Measurements from ENCODE around the gene CST1.
"Not testable (repeated sequence)": the region's sequence is repeated elsewhere in the genome, so short reads cannot be mapped to it uniquely, and the experiment has no call there.

GRCh38 chr20:23756792-23757191 lies 6.1 kb upstream of the CST1 start:
- TF ChIP-seq CTCF (conservative IDR thresholded peaks at IDR 0.05; ENCODE audit: low read length); EZH2phosphoT487 (IDR thresholded peaks at IDR 0.05; ENCODE audit: borderline replicate concordance): not testable (repeated sequence)
